K562 (cell line): ENCODE results near the gene IL15RA. TPM values are rescaled to one million over a fixed set of nuclear protein-coding genes. Genes with fewer than 3 reads are reported as not detected.

Source experiments
- ATAC-seq: fragments of 200-7000 bp; cut with Tn5 transposase; 3 replicates; pipeline ENCODE4 v1.9.1; 2020; ENCODE audit warnings: moderate library complexity
- BruUV-seq: library from RNA; stranded (reverse); fragments of 400-500 nt; replicated peaks from 2 replicates; lab custom pipeline; 2021; lab: Mats Ljungman, UMichigan
- CTCF ChIA-PET: fragments of 300-600 bp; formaldehyde crosslinking; extraction: SDS; loops from one replicate; lab custom pipeline; 2021; ENCODE audit warnings: low intra/inter-chr PET ratio; lab: Yijun Ruan, JAX
- POLR2A ChIA-PET: fragments of 300-600, 350-650 bp; sonication (Branson Sonifier 250); formaldehyde crosslinking; extraction: SDS; loops from one replicate; lab custom pipeline; 2021; ENCODE audit warnings: antibody characterized with exemption, inconsistent platforms; lab: Yijun Ruan, JAX
- DNase-seq, 4 experiments: peaks; one replicate each; pipeline versions ENCODE4 v3.0.0 to v3.0.0-alpha.2; 2011 to 2018; ENCODE audit warnings: low spot score in 3 of 4, mixed read lengths in 3 of 4; ENCODE audit errors: extremely low read depth in 1 of 4
- FAIRE-seq: peaks from 2 replicates; lab custom pipeline; 2011; peaks lifted over from hg19 to GRCh38; lab: Jason Lieb, UNC
- H2AFZ ChIP-seq: 2 replicates; pipeline ENCODE4 v1.6.0; 2011; ENCODE audit warnings: low read depth, low read length, control low read depth, inconsistent platforms
- H3K27ac ChIP-seq: fragments of 200-600 bp; 3 replicates; pipeline ENCODE4 v1.8.0; 2011; ENCODE audit warnings: low read depth, mild to moderate bottlenecking, control low read depth, inconsistent platforms, low read length, moderate library complexity, mixed read lengths; ENCODE audit errors: extremely low read depth
- H3K27me3 ChIP-seq, 2 experiments: fragments of 300-600 bp in 1 of 2; 2 replicates in 1 of 2; 3 replicates in 1 of 2; pipeline versions ENCODE4 v1.6.0 to v1.8.0; 2011; ENCODE audit warnings: inconsistent platforms in 2 of 2, low read length in 2 of 2, mild to moderate bottlenecking in 1 of 2, mixed read lengths in 1 of 2, moderate library complexity in 1 of 2; ENCODE audit not compliant: control insufficient read depth in 2 of 2, insufficient read depth in 2 of 2
- H3K36me3 ChIP-seq: fragments of 300-600 bp; 3 replicates; pipeline ENCODE4 v1.8.0; 2011; ENCODE audit warnings: mild to moderate bottlenecking, low read length, inconsistent platforms; ENCODE audit not compliant: control insufficient read depth, insufficient read depth
- H3K4me1 ChIP-seq, 2 experiments: fragments of 200-600 bp in 1 of 2; replicated peaks in 1 of 2; 2 replicates in 1 of 2; 3 replicates in 1 of 2; pipeline versions ENCODE4 v1.5.1 to v1.8.0; 2011; ENCODE audit warnings: inconsistent platforms in 2 of 2, low read length in 2 of 2, mild to moderate bottlenecking in 1 of 2, mixed read lengths in 1 of 2, moderate library complexity in 1 of 2; ENCODE audit not compliant: control insufficient read depth in 2 of 2, insufficient read depth in 2 of 2
- H3K4me2 ChIP-seq: 2 replicates; pipeline ENCODE4 v1.6.1; 2011; ENCODE audit warnings: low read length, control low read depth, inconsistent platforms, mixed read lengths; ENCODE audit not compliant: insufficient read depth
- H3K4me3 ChIP-seq: fragments of 200-600 bp; sonication (generic), shearing (Covaris generic); 2 replicates; pipeline ENCODE4 v1.5.1; 2016; ENCODE audit warnings: control low read depth, inconsistent platforms
- H3K79me2 ChIP-seq: fragments of 200-600 bp; 3 replicates; pipeline ENCODE4 v1.8.0; 2011; ENCODE audit warnings: low read length, inconsistent platforms; ENCODE audit not compliant: control insufficient read depth, insufficient read depth
- H3K9ac ChIP-seq, 2 experiments: 2 replicates each; pipeline versions ENCODE4 v1.6.0 to v1.6.1; 2011; ENCODE audit warnings: low read depth in 2 of 2, low read length in 2 of 2, control low read depth in 1 of 2, inconsistent platforms in 1 of 2, mild to moderate bottlenecking in 1 of 2, mixed read lengths in 1 of 2; ENCODE audit not compliant: insufficient read depth in 1 of 2
- H3K9me1 ChIP-seq: one replicate; pipeline ENCODE4 v1.6.0; 2011; ENCODE audit warnings: inconsistent platforms, mild to moderate bottlenecking, low read length, moderate library complexity; ENCODE audit not compliant: control insufficient read depth, insufficient read depth
- H3K9me3 ChIP-seq: replicated peaks from 2 replicates; pipeline ENCODE4 v1.5.1; 2011; ENCODE audit warnings: low read depth, low read length, inconsistent platforms; ENCODE audit not compliant: control insufficient read depth, insufficient read depth
- H4K20me1 ChIP-seq: replicated peaks from 2 replicates; pipeline ENCODE4 v1.6.1; 2011; ENCODE audit warnings: low read length, inconsistent platforms, mixed read lengths; ENCODE audit not compliant: control insufficient read depth, insufficient read depth
- ATF7 ChIP-seq: fragments of 450-650 bp; IDR thresholded peaks from 2 replicates; pipeline ENCODE4 v1.7.1; 2014; ENCODE audit warnings: mild to moderate bottlenecking, moderate library complexity
- NBN ChIP-seq: fragments of 450-650 bp; IDR thresholded peaks from 2 replicates; pipeline ENCODE4 v1.6.1; 2016; ENCODE audit warnings: low read depth, mild to moderate bottlenecking
- RAD21 ChIP-seq, 2 experiments: fragments of 250-450 bp in 1 of 2; fragments of 450-650 bp in 1 of 2; sonication (Bioruptor Pico) in 1 of 2; formaldehyde crosslinking in 1 of 2; IDR thresholded peaks in 1 of 2; conservative IDR thresholded peaks in 1 of 2; 2 replicates each; pipeline versions ENCODE4 v1.4.0 to v1.8.0; 2020 to 2022; ENCODE audit warnings: mild to moderate bottlenecking in 2 of 2, moderate library complexity in 1 of 2
- REST ChIP-seq, 2 experiments: fragments of 450-650 bp; formaldehyde crosslinking in 1 of 2; IDR thresholded peaks; 2 replicates each; pipeline versions ENCODE4 v1.4.0 to v1.6.1; 2014 to 2020; ENCODE audit warnings: mild to moderate bottlenecking in 2 of 2, borderline replicate concordance in 1 of 2, low read depth in 1 of 2
- SMC3 ChIP-seq: conservative IDR thresholded peaks from 2 replicates; pipeline ENCODE4 v1.6.1; 2011; ENCODE audit warnings: low read depth, low read length, improper control_type of control experiment; ENCODE audit not compliant: insufficient read depth
- ZNF175 ChIP-seq: fragments of 200-800 bp; sonication (Bioruptor generic); IDR thresholded peaks from 2 replicates; pipeline ENCODE4 v1.6.1; 2016; ENCODE audit warnings: low read depth, mild to moderate bottlenecking, missing genetic modification characterization, missing compliant biosample characterization
- WGBS: fragments of 100-300 bp; shearing (Covaris generic); methylation state at CpG from one replicate; pipeline ENCODE4 v1.1.6; 2016; ENCODE audit warnings: low coverage, mixed read lengths; ENCODE audit not compliant: insufficient coverage; ENCODE audit errors: missing lambda C conversion rate; 5-methylcytosine and 5-hydroxymethylcytosine counted together
- in situ Hi-C: fragments of 300-500 bp; cut with MboI; formaldehyde crosslinking; loops from 4 replicates; pipeline ENCODE4 v1.15.0; 2018; ENCODE audit warnings: inconsistent platforms, mixed read lengths
- intact Hi-C: fragments of 100-400 bp; cut with micrococcal nuclease; formaldehyde crosslinking; loops from 2 replicates; pipeline ENCODE4 v1.14.2; 2022
- polyA plus RNA-seq, 8 experiments: library from polyadenylated mRNA; depleted of rRNA in 4 of 8; stranded (reverse) in 5 of 8; unstranded in 3 of 8; fragments of >200 nt; fragmentation: Nextera tagmentation in 2 of 8; fragmentation: Illumina TruSeq in 1 of 8; extraction: Ambion mirVana in 2 of 8; extraction: Trizol in 1 of 8; gene quantifications; 2 replicates each; pipeline versions ENCODE4 v1.2.1 to v1.2.3, GENCODE V29; 2011 to 2014; ENCODE audit warnings: inconsistent platforms in 1 of 8, missing spikeins in 1 of 8
- total RNA-seq, 7 experiments: library from RNA; depleted of rRNA in 6 of 7; stranded (reverse); fragments of >200 nt in 6 of 7; fragmentation: Illumina TruSeq in 2 of 7; extraction: Trizol in 2 of 7; gene quantifications; 2 replicates each; pipeline versions ENCODE4 v1.2.1 to v1.2.3, GENCODE V29; 2011 to 2021; ENCODE audit warnings: low replicate concordance in 1 of 7
- TF ChIP-seq, protein P1 (sequence below), 3 experiments: IDR thresholded peaks in 2 of 3; conservative IDR thresholded peaks in 1 of 3; 2 replicates each; pipeline ENCODE4 v1.5.1; 2011 to 2012; ENCODE audit warnings: low read length in 3 of 3, mild to moderate bottlenecking in 3 of 3, control low read depth in 2 of 3, improper control_type of control experiment in 1 of 3, inconsistent platforms in 1 of 3, low read depth in 1 of 3, mixed read lengths in 1 of 3, moderate library complexity in 1 of 3; ENCODE audit not compliant: insufficient read depth in 2 of 3
- TF ChIP-seq, protein P2 (sequence below): fragments of 450-650 bp; formaldehyde crosslinking; IDR thresholded peaks from 2 replicates; pipeline ENCODE4 v1.4.0; 2020; ENCODE audit warnings: mild to moderate bottlenecking, moderate library complexity

Gene IL15RA
- total and polyA plus RNA-seq, 9 of the 15 experiments (the other 6 are each of a cell fraction or from before 2014, with no cell fraction given) = 1.2 to 11.7 (median 8.0) TPM

DNA sequence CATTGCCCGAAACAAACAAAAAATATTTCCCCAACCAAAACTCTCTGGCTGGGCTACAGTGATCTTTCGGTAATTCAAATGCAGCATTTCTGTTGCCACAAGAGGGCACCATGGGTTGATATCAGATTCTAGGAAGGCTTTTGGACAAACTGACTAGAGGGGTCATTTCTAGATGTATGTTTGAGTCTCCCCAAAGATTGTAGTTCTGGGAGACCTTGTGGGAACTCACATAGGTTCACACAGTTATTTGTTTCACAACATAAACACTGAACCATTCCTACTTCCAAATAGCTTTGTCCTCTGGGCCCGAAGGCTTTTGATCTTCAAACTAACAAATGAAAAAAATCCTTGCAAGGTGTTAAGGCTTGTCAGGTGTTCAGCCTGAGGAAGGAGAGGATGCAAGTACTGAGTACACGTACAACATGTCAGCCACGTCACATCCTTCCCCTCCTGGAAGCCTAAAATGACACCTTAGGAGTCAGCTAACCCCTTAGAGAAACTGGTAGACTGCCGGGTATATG is 37.0 kb upstream of the IL15RA start:
- FAIRE-seq (peak; percentile 91), DNase-seq (peak; percentile 25 to 68 (median 43)), ATAC-seq (peak; percentile 91)
- no peaks in the 10 kb centered on the region for H3K79me2 ChIP-seq
- no TSS peak for BruUV-seq
- H3K4me2 ChIP-seq = no peak overlapping the region
- intact Hi-C loops (loop anchor here (1.0 to 10.0 kb wide), 4 partner anchors 36 to 387 kb away; partner anchors contain the start of gene RBM17), in situ Hi-C loops (no loop called here)
- 34% methylated on average over 6 of the region's 6 CpGs for WGBS
- ChIA-PET POLR2A (interaction anchor here (1.5 kb wide), 1 partner anchor 9 kb away, joined by 4 read pairs; no protein-coding TSS in a partner anchor), CTCF (interaction anchor here (0.7 to 2.8 kb wide), 4 partner anchors 37 to 1606 kb away, joined by 5 to 13 read pairs (median 6); partner anchors contain the start of gene RBM17)
- H2AFZ ChIP-seq = peak overlapping the region; percentile 11; the same call in 1 of the 2 replicates
- H3K4me1 ChIP-seq = peaks cover 0 to 5% of the 10 kb centered on the region in 2 experiments; a peak in 3 of 5 replicates
- no peaks in the 10 kb centered on the region for H4K20me1 ChIP-seq
- H3K36me3 ChIP-seq = no peaks in the 10 kb centered on the region
- no peak overlapping the region for H3K4me3 ChIP-seq
- no peaks in the 10 kb centered on the region for H3K9me1 ChIP-seq
- no peak overlapping the region for H3K27ac ChIP-seq
- H3K9ac ChIP-seq = no peak overlapping the region
- H3K27me3 ChIP-seq = peaks cover 4 to 10% of the 10 kb centered on the region in 2 experiments; a peak in 2 of 5 replicates
- H3K9me3 ChIP-seq = no peaks in the 10 kb centered on the region
- TF ChIP-seq RAD21 (CRISPR knock-in tag; conservative IDR thresholded peaks at IDR 0.05 in 1 of 2, IDR thresholded peaks at IDR 0.05 in 1 of 2) (peak; percentile 63 to 80), REST (IDR thresholded peaks at IDR 0.05; ENCODE audit: borderline replicate concordance) (peak; percentile 80), REST (CRISPR knock-in tag; IDR thresholded peaks at IDR 0.05; ENCODE audit: low read depth) (no peak), SMC3 (peak; percentile 49), ZNF175 (CRISPR knock-in tag) (no peak), NBN (no peak), ATF7 (0 out of 2 replicates have a peak, but pooled peaks have one; percentile 12)
- TF ChIP-seq, protein P1, sequence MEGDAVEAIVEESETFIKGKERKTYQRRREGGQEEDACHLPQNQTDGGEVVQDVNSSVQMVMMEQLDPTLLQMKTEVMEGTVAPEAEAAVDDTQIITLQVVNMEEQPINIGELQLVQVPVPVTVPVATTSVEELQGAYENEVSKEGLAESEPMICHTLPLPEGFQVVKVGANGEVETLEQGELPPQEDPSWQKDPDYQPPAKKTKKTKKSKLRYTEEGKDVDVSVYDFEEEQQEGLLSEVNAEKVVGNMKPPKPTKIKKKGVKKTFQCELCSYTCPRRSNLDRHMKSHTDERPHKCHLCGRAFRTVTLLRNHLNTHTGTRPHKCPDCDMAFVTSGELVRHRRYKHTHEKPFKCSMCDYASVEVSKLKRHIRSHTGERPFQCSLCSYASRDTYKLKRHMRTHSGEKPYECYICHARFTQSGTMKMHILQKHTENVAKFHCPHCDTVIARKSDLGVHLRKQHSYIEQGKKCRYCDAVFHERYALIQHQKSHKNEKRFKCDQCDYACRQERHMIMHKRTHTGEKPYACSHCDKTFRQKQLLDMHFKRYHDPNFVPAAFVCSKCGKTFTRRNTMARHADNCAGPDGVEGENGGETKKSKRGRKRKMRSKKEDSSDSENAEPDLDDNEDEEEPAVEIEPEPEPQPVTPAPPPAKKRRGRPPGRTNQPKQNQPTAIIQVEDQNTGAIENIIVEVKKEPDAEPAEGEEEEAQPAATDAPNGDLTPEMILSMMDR (IDR thresholded peaks at IDR 0.05 in 2 of 3, conservative IDR thresholded peaks at IDR 0.05 in 1 of 3; ENCODE audit: insufficient read depth in 2 of 3, low read depth in 1 of 3, low read length in 3 of 3) = peak; percentile 74 to 79 (median 78)
- TF ChIP-seq, protein P2, sequence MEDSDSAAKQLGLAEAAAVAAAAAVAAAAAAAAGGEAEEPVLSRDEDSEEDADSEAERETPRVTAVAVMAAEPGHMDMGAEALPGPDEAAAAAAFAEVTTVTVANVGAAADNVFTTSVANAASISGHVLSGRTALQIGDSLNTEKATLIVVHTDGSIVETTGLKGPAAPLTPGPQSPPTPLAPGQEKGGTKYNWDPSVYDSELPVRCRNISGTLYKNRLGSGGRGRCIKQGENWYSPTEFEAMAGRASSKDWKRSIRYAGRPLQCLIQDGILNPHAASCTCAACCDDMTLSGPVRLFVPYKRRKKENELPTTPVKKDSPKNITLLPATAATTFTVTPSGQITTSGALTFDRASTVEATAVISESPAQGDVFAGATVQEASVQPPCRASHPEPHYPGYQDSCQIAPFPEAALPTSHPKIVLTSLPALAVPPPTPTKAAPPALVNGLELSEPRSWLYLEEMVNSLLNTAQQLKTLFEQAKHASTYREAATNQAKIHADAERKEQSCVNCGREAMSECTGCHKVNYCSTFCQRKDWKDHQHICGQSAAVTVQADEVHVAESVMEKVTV (CRISPR knock-in tag) = 0 out of 2 replicates have a peak, but pooled peaks have one; percentile 19
